Osteocyte (in vitro differentiated cells): ENCODE results near the gene PNMA1. TPM values are rescaled to one million over a fixed set of nuclear protein-coding genes. Genes with fewer than 3 reads are reported as not detected.

ENCODE experiments used
- DNase-seq: peaks from one replicate; pipeline ENCODE4 v3.0.0; 2021; ENCODE audit warnings: mixed read lengths; ENCODE audit not compliant: unreplicated experiment; ENCODE audit errors: extremely low spot score
- H3K27ac Mint-ChIP-seq: one replicate; pipeline ENCODE4 v1.8.0; 2021; ENCODE audit warnings: mild to moderate bottlenecking, mixed read lengths; ENCODE audit not compliant: unreplicated experiment
- H3K27me3 Mint-ChIP-seq: one replicate; pipeline ENCODE4 v1.8.0; 2021; ENCODE audit warnings: mixed read lengths; ENCODE audit not compliant: unreplicated experiment
- H3K36me3 Mint-ChIP-seq: one replicate; pipeline ENCODE4 v1.8.0; 2021; ENCODE audit warnings: mixed read lengths; ENCODE audit not compliant: unreplicated experiment
- H3K4me1 Mint-ChIP-seq: one replicate; pipeline ENCODE4 v1.8.0; 2021; ENCODE audit warnings: mixed read lengths; ENCODE audit not compliant: unreplicated experiment
- H3K4me3 Mint-ChIP-seq: one replicate; pipeline ENCODE4 v1.8.0; 2021; ENCODE audit warnings: mild to moderate bottlenecking, moderate library complexity, mixed read lengths; ENCODE audit not compliant: unreplicated experiment
- H3K9me3 Mint-ChIP-seq: one replicate; pipeline ENCODE4 v1.8.0; 2021; ENCODE audit warnings: mixed read lengths; ENCODE audit not compliant: unreplicated experiment
- CTCF ChIP-seq: fragments of 200-600 bp; sonication (generic); IDR thresholded peaks from 2 replicates; pipeline ENCODE4 v1.5.0; 2021; ENCODE audit warnings: antibody characterized with exemption, mild to moderate bottlenecking, moderate library complexity
- microRNA-seq: library from miRNA; unstranded; fragments of <30 nt; microRNA quantifications from one replicate; pipeline ENCODE4 v1.1.0, GENCODE V29; 2020; ENCODE audit not compliant: unreplicated experiment
- total RNA-seq: library from RNA; stranded (reverse); gene quantifications from 2 replicates; pipeline ENCODE4 v1.2.1, GENCODE V29; 2021

Gene PNMA1
- total RNA-seq, 1 donor from 2014 or later, result 81.4 TPM

GRCh38 chr14:73665130-73665529 lies 49.1 kb downstream of the PNMA1 start:
- no peak for DNase-seq
- Mint-ChIP-seq H3K27ac (no peak overlapping the region), H3K4me3 (no peak overlapping the region), H3K4me1 (peaks cover 6% of the 10 kb centered on the region), H3K36me3 (peaks cover 10% of the 10 kb centered on the region), H3K9me3 (peaks cover 6% of the 10 kb centered on the region), H3K27me3 (no peaks in the 10 kb centered on the region)
- no peak for TF ChIP-seq CTCF

DNA sequence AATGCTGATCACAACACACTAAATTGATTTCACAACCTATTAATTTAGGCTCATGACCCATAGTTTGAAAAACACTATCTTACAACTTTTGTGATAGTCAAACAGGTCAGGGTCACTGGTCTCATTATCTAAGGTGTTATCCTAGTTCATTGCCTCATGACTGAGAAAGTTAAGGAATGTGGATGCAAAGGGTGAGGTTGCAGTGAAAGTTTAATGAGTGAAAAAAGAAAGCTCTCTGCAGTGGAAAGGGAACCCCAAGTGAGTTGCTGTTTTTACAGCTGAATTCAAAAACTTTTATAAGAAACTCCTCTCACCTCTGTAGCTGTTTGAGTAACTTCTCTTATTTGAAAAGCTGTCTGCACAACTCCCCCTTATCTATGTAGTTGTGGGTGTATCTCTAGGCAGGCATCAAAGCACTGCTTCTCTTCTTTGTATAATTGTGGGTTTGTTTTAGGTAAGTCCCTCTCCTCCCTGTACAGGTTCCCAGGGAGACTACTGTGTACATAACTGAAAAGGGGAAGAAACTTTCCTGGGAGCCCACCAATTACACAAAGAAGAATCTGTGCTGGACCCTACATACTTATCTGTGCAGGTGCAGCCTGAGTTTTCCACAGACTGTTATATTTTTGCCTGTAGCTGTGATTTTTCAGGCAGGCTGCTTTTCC lies 50.5 kb downstream of the PNMA1 start:
- H3K9me3 Mint-ChIP-seq, result peaks cover 6% of the 10 kb centered on the region
- H3K4me3 Mint-ChIP-seq, result no peak overlapping the region
- H3K27me3 Mint-ChIP-seq, result no peaks in the 10 kb centered on the region
- H3K4me1 Mint-ChIP-seq, result peaks cover 8% of the 10 kb centered on the region
- H3K36me3 Mint-ChIP-seq, result peaks cover 10% of the 10 kb centered on the region
- TF ChIP-seq CTCF, result no peak
- DNase-seq, result no peak
- H3K27ac Mint-ChIP-seq, result no peak overlapping the region

GRCh38 chr14:73662487-73662943 lies 51.7 kb downstream of the PNMA1 start:
- TF ChIP-seq CTCF, result peak; percentile 43
- H3K4me1 Mint-ChIP-seq, result peaks cover 8% of the 10 kb centered on the region
- H3K27ac Mint-ChIP-seq, result no peak overlapping the region
- no peak for DNase-seq
- peaks cover 6% of the 10 kb centered on the region for H3K9me3 Mint-ChIP-seq
- no peak overlapping the region for H3K4me3 Mint-ChIP-seq
- no peaks in the 10 kb centered on the region for H3K27me3 Mint-ChIP-seq
- H3K36me3 Mint-ChIP-seq, result peaks cover 13% of the 10 kb centered on the region

GRCh38 chr14:73661872-73662271 lies 52.3 kb downstream of the PNMA1 start:
- H3K4me1 Mint-ChIP-seq, result peaks cover 8% of the 10 kb centered on the region
- no peak overlapping the region for H3K27ac Mint-ChIP-seq
- no peak for DNase-seq
- no peaks in the 10 kb centered on the region for H3K27me3 Mint-ChIP-seq
- peaks cover 6% of the 10 kb centered on the region for H3K9me3 Mint-ChIP-seq
- peaks cover 13% of the 10 kb centered on the region for H3K36me3 Mint-ChIP-seq
- no peak for TF ChIP-seq CTCF
- H3K4me3 Mint-ChIP-seq, result no peak overlapping the region

Small RNA genes within 50 kb of the gene (microRNA-seq; reads per million reads assigned to microRNA genes)
- not detected for gene MIR4505

Other genes starting within 250 kb of the PNMA1 start
- 14.8 and 16.3 TPM in 2 replicates for gene RIOX1, start 223.5 kb downstream of the PNMA1 start, total RNA-seq
- gene ACOT1, start 177.2 kb downstream of the PNMA1 start, total RNA-seq, result 8.7 and 9.4 TPM in 2 replicates
- gene HEATR4, start 155.4 kb downstream of the PNMA1 start, total RNA-seq, result 0.46 TPM in 1 of 2 replicates, not detected in the other
- 37.7 and 39.4 TPM in 2 replicates for gene ACOT2, start 145.2 kb downstream of the PNMA1 start, total RNA-seq
- gene ACOT4, start 122.5 kb downstream of the PNMA1 start, total RNA-seq, result 1.3 and 1.4 TPM in 2 replicates
- not detected in 2 replicates for gene ACOT6, start 101.9 kb downstream of the PNMA1 start, total RNA-seq
- 12.5 and 12.7 TPM in 2 replicates for gene DNAL1, start 69.4 kb downstream of the PNMA1 start, total RNA-seq
- gene PTGR2, start 137.4 kb upstream of the PNMA1 start, total RNA-seq, result 5.0 and 7.2 TPM in 2 replicates
- gene ZNF410, start 172.5 kb upstream of the PNMA1 start, total RNA-seq, result 41.8 and 42.2 TPM in 2 replicates
- gene FAM161B, start 235.7 kb upstream of the PNMA1 start, total RNA-seq, result 5.7 and 5.8 TPM in 2 replicates
- 19.1 and 24.0 TPM in 2 replicates for gene COQ6, start 235.9 kb upstream of the PNMA1 start, total RNA-seq